OCI-LY7 (cell line): ENCODE results near the gene TMEM200B.

Source experiments
- CTCF ChIP-seq: fragments of 200-600 bp; sonication (generic); conservative IDR thresholded peaks from 2 replicates; pipeline ENCODE4 v1.5.1; 2014; ENCODE audit warnings: mild to moderate bottlenecking, antibody characterized with exemption, low read length, moderate library complexity, mixed read lengths
- EZH2phosphoT487 ChIP-seq: fragments of 200-600 bp; sonication (generic); IDR thresholded peaks from 2 replicates; pipeline ENCODE4 v1.6.1; 2018; ENCODE audit warnings: low read depth, borderline replicate concordance, mild to moderate bottlenecking, mixed run types, antibody characterized with exemption, low read length, moderate library complexity, mixed read lengths

- no peak for TF ChIP-seq CTCF
- no peak for TF ChIP-seq EZH2phosphoT487
Measured at GRCh38 chr1:29167904-29168303, 44.2 kb upstream of the TMEM200B start.
